Mesendoderm (in vitro differentiated cells): ENCODE data around the gene CLDN9. TPM values are rescaled to one million over a fixed set of nuclear protein-coding genes. Genes with fewer than 3 reads are reported as not detected.

ENCODE experiments used
- small RNA-seq: library from polyadenylated mRNA; stranded (forward); fragments of <200 nt; extraction: miRNeasy Mini kit (QIAGEN cat#:217004); gene quantifications from one replicate; pipeline ENCODE3, GENCODE V24; 2013; ENCODE audit not compliant: insufficient read depth

The CLDN9 gene

Small RNA genes within 50 kb of the gene (small RNA-seq; reads per million reads assigned to genes)
- gene LINC00514, result not detected
